Prostate gland (tissue), 2 donors: ENCODE data around the gene CSMD2.

Experiments
- POLR2A ChIP-seq: fragments of 450-650 bp; IDR thresholded peaks from one replicate; pipeline ENCODE4 v1.6.1; 2016; ENCODE audit warnings: antibody characterized with exemption, mild to moderate bottlenecking
- POLR2AphosphoS5 ChIP-seq: sonication (generic); formaldehyde crosslinking; IDR thresholded peaks from one replicate; pipeline ENCODE4 v1.6.1; 2017; ENCODE audit warnings: antibody characterized with exemption
- TF ChIP-seq, protein P1 (sequence below), 4 experiments: fragments of 200-600 bp in 2 of 4; fragments of 450-650 bp in 2 of 4; sonication (generic) in 2 of 4; IDR thresholded peaks; 1 replicate in 3 of 4; 2 replicates in 1 of 4; pipeline ENCODE4 v1.5.1; 2016 to 2019; ENCODE audit warnings: antibody characterized with exemption in 4 of 4, mild to moderate bottlenecking in 2 of 4, moderate library complexity in 2 of 4

DNA sequence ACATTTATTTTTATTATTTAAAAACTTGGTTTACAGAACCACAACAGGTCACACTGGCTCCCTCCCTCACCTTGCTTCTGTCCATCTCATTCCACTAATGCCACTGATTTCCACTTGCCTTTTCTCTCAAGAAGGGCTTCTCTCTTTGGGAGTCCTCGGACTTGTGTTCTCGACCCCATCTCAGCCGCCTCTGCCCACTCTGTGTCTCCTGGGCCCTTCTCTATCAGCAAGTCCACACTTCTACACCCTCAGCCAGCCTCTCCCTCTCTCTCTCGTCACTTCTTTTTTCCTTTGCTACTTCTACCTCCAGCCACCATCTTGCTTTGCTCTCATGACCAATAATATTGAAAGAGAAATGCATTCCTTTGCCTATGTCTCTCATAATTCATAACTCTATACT lies 171.7 kb downstream of the CSMD2 start:
- TF ChIP-seq, protein P1, sequence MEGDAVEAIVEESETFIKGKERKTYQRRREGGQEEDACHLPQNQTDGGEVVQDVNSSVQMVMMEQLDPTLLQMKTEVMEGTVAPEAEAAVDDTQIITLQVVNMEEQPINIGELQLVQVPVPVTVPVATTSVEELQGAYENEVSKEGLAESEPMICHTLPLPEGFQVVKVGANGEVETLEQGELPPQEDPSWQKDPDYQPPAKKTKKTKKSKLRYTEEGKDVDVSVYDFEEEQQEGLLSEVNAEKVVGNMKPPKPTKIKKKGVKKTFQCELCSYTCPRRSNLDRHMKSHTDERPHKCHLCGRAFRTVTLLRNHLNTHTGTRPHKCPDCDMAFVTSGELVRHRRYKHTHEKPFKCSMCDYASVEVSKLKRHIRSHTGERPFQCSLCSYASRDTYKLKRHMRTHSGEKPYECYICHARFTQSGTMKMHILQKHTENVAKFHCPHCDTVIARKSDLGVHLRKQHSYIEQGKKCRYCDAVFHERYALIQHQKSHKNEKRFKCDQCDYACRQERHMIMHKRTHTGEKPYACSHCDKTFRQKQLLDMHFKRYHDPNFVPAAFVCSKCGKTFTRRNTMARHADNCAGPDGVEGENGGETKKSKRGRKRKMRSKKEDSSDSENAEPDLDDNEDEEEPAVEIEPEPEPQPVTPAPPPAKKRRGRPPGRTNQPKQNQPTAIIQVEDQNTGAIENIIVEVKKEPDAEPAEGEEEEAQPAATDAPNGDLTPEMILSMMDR (IDR thresholded peaks at IDR 0.05) = no peak
- TF ChIP-seq POLR2AphosphoS5 (no peak), POLR2A (no peak)
